ENCODE data around the gene NDUFS1. TPM values are rescaled to one million over a fixed set of nuclear protein-coding genes. Genes with fewer than 3 reads are reported as not detected.
"Not testable (repeated sequence)": the region's sequence is repeated elsewhere in the genome, so short reads cannot be mapped to it uniquely, and the experiment has no call there.

NDUFS1 gene
- polyA plus RNA-seq, 1 of the 3 experiments (the other 2 are of a cell fraction) = 54.8 TPM

GRCh38 chr2:206168230-206168629 lies 9.0 kb upstream of the NDUFS1 start:
- H3K27me3 ChIP-seq (ENCODE audit: insufficient read depth); H2AFZ ChIP-seq (ENCODE audit: low read depth); CTCF ChIA-PET; H4K20me1 ChIP-seq (ENCODE audit: insufficient read depth); H3K27ac ChIP-seq (ENCODE audit: low read depth in 2 of 2, low read length in 1 of 2); H3K9me3 ChIP-seq; H3F3A ChIP-seq (replicated peaks; ENCODE audit: insufficient read depth); POLR2A ChIA-PET; H3K79me2 ChIP-seq (ENCODE audit: insufficient read depth); H3K9ac ChIP-seq; DNase-seq; H3K4me2 ChIP-seq; H3K4me1 ChIP-seq (ENCODE audit: control insufficient read depth in 1 of 2, insufficient read depth in 2 of 2, low read depth in 1 of 2, low read length in 1 of 2); H3K9me2 ChIP-seq; H3K4me3 ChIP-seq (ENCODE audit: low read depth in 2 of 2, low read length in 1 of 2): not testable (repeated sequence)
- peaks cover 6 to 20% of the 10 kb centered on the region in 2 experiments for H3K36me3 ChIP-seq (replicated peaks in 1 of 2; ENCODE audit: control insufficient read depth in 1 of 2, insufficient read depth in 2 of 2, low read length in 1 of 2)
- 69% methylated on average over 4 of the region's 4 CpGs for WGBS (ENCODE audit: low lambda C conversion rate)

DNA sequence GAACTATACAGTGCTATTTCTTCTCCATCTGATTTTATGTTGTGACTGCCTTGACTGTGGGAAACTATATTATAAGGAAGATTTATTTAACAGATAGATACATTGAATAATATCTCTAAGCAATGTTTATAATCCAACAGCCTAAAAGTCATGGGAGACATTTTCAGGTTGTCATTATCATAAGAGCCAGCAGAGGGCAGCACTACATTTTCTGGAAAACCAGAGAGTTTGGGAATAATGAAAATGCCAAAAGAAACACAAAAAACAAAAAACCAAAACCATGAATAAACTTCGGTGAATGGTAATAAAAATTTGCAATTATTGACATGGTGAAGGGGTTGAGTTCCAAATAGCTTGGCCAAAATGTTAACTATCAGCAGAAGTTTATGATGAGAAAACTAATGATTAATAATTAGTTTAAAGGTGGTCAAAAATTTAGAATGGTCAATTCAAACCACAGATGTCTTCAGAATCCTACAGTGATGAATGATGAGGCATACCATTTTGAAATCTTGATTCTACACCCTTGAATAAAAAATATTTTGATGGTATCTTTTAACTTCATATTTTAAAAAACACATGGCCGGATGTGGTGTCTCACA lies 5.1 kb upstream of the NDUFS1 start:
- H3K27me3 ChIP-seq (ENCODE audit: insufficient read depth) = no peaks in the 10 kb centered on the region
- peaks cover 5% of the 10 kb centered on the region for H3F3A ChIP-seq (replicated peaks; ENCODE audit: insufficient read depth)
- H2AFZ ChIP-seq (ENCODE audit: low read depth) = no peak overlapping the region
- H3K9ac ChIP-seq = no peak overlapping the region
- H3K27ac ChIP-seq (ENCODE audit: low read depth in 2 of 2, low read length in 1 of 2) = peak overlapping the region in 1 of 2 experiments; percentile 13; a peak in 1 of 4 replicates
- ChIA-PET CTCF (interaction anchor here (0.6 to 2.6 kb wide), 20 partner anchors 11 to 271 kb away, joined by 3 to 20 read pairs (median 3); a partner anchor contains a TSS), POLR2A (no interaction called here)
- H3K79me2 ChIP-seq (ENCODE audit: insufficient read depth) = peaks cover 40% of the 10 kb centered on the region
- peak; percentile 44 for DNase-seq
- no peak overlapping the region; a peak in 1 of 4 replicates for H3K4me3 ChIP-seq (ENCODE audit: low read depth in 2 of 2, low read length in 1 of 2)
- TF ChIP-seq, protein P1, sequence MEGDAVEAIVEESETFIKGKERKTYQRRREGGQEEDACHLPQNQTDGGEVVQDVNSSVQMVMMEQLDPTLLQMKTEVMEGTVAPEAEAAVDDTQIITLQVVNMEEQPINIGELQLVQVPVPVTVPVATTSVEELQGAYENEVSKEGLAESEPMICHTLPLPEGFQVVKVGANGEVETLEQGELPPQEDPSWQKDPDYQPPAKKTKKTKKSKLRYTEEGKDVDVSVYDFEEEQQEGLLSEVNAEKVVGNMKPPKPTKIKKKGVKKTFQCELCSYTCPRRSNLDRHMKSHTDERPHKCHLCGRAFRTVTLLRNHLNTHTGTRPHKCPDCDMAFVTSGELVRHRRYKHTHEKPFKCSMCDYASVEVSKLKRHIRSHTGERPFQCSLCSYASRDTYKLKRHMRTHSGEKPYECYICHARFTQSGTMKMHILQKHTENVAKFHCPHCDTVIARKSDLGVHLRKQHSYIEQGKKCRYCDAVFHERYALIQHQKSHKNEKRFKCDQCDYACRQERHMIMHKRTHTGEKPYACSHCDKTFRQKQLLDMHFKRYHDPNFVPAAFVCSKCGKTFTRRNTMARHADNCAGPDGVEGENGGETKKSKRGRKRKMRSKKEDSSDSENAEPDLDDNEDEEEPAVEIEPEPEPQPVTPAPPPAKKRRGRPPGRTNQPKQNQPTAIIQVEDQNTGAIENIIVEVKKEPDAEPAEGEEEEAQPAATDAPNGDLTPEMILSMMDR (IDR thresholded peaks at IDR 0.05) = peak; percentile 91
- no peak for TF ChIP-seq USF1 (IDR thresholded peaks at IDR 0.05; ENCODE audit: borderline replicate concordance, low read depth)
- TF ChIP-seq SMC3 (IDR thresholded peaks at IDR 0.05; ENCODE audit: low read depth, low read length) = peak; percentile 46; the same call in 1 of the 2 replicates
- peak; percentile 79 for TF ChIP-seq RAD21 (IDR thresholded peaks at IDR 0.05; ENCODE audit: low read length)
- peaks cover 21 to 46% of the 10 kb centered on the region in 2 experiments for H3K36me3 ChIP-seq (replicated peaks in 1 of 2; ENCODE audit: control insufficient read depth in 1 of 2, insufficient read depth in 2 of 2, low read length in 1 of 2)
- no peaks in the 10 kb centered on the region for H3K9me2 ChIP-seq
- no peak overlapping the region for H3K4me2 ChIP-seq
- H3K9me3 ChIP-seq = no peaks in the 10 kb centered on the region
- H3K4me1 ChIP-seq (ENCODE audit: control insufficient read depth in 1 of 2, insufficient read depth in 2 of 2, low read depth in 1 of 2, low read length in 1 of 2) = peaks cover 0 to 8% of the 10 kb centered on the region in 2 experiments; a peak in 2 of 4 replicates
- no peaks in the 10 kb centered on the region for H4K20me1 ChIP-seq (ENCODE audit: insufficient read depth)
- WGBS (ENCODE audit: low lambda C conversion rate) = 50% methylated on average over 2 of the region's 2 CpGs

DNA sequence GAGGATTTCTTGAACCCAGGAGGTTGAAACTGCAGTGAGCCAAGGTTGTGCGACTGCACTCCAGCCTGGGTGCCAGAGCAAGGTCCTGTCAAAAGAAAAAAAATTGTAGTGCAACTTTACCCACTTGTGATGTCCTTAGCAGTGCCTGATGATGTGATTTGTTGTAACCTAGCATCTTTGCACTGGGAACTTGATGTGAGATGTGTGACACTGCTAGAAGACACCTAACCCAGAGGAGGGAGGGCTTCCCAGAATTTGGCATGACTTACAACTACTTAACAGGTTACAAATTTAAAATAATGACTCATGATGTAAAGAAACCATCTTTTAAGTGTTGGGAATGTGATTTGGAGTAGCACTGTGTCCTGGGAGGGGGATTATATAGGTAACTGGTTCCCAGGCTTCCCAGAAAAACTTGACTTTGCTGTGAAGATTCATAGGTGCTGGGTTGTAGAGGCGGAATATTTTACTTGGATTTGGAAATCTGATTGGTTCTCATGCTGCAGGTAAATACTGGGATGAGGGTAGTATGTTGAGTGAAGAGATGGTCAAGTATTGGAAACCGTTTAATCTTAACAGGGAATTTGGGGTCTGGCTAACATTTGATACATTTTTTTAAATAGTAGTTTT lies 4.1 kb upstream of the NDUFS1 start:
- ChIA-PET CTCF (interaction anchor here (0.8 to 2.6 kb wide), 4 partner anchors 41 to 272 kb away, joined by 3 to 20 read pairs (median 6); no protein-coding TSS in a partner anchor), POLR2A (no interaction called here)
- DNase-seq = no peak
- Histone ChIP-seq H3K36me3 (replicated peaks in 1 of 2; ENCODE audit: control insufficient read depth in 1 of 2, insufficient read depth in 2 of 2, low read length in 1 of 2) (peaks cover 21 to 46% of the 10 kb centered on the region in 2 experiments), H4K20me1 (ENCODE audit: insufficient read depth) (no peaks in the 10 kb centered on the region), H2AFZ (ENCODE audit: low read depth) (no peak overlapping the region), H3K27me3 (ENCODE audit: insufficient read depth) (no peaks in the 10 kb centered on the region), H3K4me2 (no peak overlapping the region), H3K9me3 (no peaks in the 10 kb centered on the region), H3K9ac (no peak overlapping the region), H3K9me2 (no peaks in the 10 kb centered on the region), H3K4me3 (ENCODE audit: low read depth in 2 of 2, low read length in 1 of 2) (no peak overlapping the region), H3K27ac (ENCODE audit: low read depth in 2 of 2, low read length in 1 of 2) (no peak overlapping the region), H3K79me2 (ENCODE audit: insufficient read depth) (peaks cover 47% of the 10 kb centered on the region), H3K4me1 (ENCODE audit: control insufficient read depth in 1 of 2, insufficient read depth in 2 of 2, low read depth in 1 of 2, low read length in 1 of 2) (peaks cover 0 to 8% of the 10 kb centered on the region in 2 experiments; a peak in 2 of 4 replicates), H3F3A (replicated peaks; ENCODE audit: insufficient read depth) (peaks cover 5% of the 10 kb centered on the region)
- WGBS (ENCODE audit: low lambda C conversion rate) = 96% methylated on average over 3 of the region's 3 CpGs
- TF ChIP-seq, protein P2, sequence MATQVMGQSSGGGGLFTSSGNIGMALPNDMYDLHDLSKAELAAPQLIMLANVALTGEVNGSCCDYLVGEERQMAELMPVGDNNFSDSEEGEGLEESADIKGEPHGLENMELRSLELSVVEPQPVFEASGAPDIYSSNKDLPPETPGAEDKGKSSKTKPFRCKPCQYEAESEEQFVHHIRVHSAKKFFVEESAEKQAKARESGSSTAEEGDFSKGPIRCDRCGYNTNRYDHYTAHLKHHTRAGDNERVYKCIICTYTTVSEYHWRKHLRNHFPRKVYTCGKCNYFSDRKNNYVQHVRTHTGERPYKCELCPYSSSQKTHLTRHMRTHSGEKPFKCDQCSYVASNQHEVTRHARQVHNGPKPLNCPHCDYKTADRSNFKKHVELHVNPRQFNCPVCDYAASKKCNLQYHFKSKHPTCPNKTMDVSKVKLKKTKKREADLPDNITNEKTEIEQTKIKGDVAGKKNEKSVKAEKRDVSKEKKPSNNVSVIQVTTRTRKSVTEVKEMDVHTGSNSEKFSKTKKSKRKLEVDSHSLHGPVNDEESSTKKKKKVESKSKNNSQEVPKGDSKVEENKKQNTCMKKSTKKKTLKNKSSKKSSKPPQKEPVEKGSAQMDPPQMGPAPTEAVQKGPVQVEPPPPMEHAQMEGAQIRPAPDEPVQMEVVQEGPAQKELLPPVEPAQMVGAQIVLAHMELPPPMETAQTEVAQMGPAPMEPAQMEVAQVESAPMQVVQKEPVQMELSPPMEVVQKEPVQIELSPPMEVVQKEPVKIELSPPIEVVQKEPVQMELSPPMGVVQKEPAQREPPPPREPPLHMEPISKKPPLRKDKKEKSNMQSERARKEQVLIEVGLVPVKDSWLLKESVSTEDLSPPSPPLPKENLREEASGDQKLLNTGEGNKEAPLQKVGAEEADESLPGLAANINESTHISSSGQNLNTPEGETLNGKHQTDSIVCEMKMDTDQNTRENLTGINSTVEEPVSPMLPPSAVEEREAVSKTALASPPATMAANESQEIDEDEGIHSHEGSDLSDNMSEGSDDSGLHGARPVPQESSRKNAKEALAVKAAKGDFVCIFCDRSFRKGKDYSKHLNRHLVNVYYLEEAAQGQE (IDR thresholded peaks at IDR 0.05; ENCODE audit: low read depth, low read length) = no peak
- TF ChIP-seq, protein P3, sequence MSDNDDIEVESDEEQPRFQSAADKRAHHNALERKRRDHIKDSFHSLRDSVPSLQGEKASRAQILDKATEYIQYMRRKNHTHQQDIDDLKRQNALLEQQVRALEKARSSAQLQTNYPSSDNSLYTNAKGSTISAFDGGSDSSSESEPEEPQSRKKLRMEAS (IDR thresholded peaks at IDR 0.05; ENCODE audit: low read depth) = no peak
- TF ChIP-seq FOXJ3 (CRISPR knock-in tag; IDR thresholded peaks at IDR 0.05) (no peak), TEAD4 (IDR thresholded peaks at IDR 0.05; ENCODE audit: borderline replicate concordance, insufficient read depth) (no peak), EP300 (IDR thresholded peaks at IDR 0.05; ENCODE audit: borderline replicate concordance in 1 of 2, low read depth in 1 of 2, low read length in 1 of 2) (no peak), MXI1 (IDR thresholded peaks at IDR 0.05; ENCODE audit: low read depth, low read length) (no peak), JUND (IDR thresholded peaks at IDR 0.05) (no peak), USF2 (IDR thresholded peaks at IDR 0.05; ENCODE audit: borderline replicate concordance, low read depth, low read length) (no peak)

Measured in SK-N-SH (cell line).